IMR-90 (cell line): Measurements from ENCODE around the gene HOOK1. TPM values are rescaled to one million over a fixed set of nuclear protein-coding genes. Genes with fewer than 3 reads are reported as not detected.

Source experiments
- ATAC-seq: fragments of 200-7000 bp; cut with Tn5 transposase; 2 replicates; pipeline ENCODE4 v1.9.1; 2020; ENCODE audit warnings: low read depth, mild to moderate bottlenecking, moderate library complexity
- BruUV-seq: library from RNA; stranded (reverse); fragments of 400-500 nt; replicated peaks from 2 replicates; lab custom pipeline; 2021; lab: Mats Ljungman, UMichigan
- CTCF ChIA-PET: fragments of 300-600 bp; formaldehyde crosslinking; extraction: SDS; loops from one replicate; lab custom pipeline; 2021; ENCODE audit warnings: antibody characterized with exemption; lab: Yijun Ruan, JAX
- POLR2A ChIA-PET: fragments of 300-600 bp; sonication (Branson Sonifier 250); formaldehyde crosslinking; loops from one replicate; lab custom pipeline; 2022; ENCODE audit warnings: antibody characterized with exemption; ENCODE audit not compliant: unreplicated experiment; lab: Charles Lee
- DNase-seq: peaks from one replicate; pipeline ENCODE4 v3.0.0; 2013
- H2AFZ ChIP-seq: replicated peaks from 2 replicates; pipeline ENCODE3; 2013; ENCODE audit warnings: low read length, mild to moderate bottlenecking; ENCODE audit not compliant: poor library complexity
- H2AK5ac ChIP-seq: 2 replicates; pipeline ENCODE4 v1.6.1; 2013; ENCODE audit warnings: low read depth, low read length, inconsistent platforms
- H2AK9ac ChIP-seq: replicated peaks from 2 replicates; pipeline ENCODE3; 2013; ENCODE audit warnings: mild to moderate bottlenecking, low read depth, low read length, moderate library complexity; ENCODE audit not compliant: poor library complexity
- H2BK120ac ChIP-seq: 2 replicates; pipeline ENCODE4 v1.6.1; 2013; ENCODE audit warnings: low read depth, low read length, inconsistent platforms
- H2BK15ac ChIP-seq: 3 replicates; pipeline ENCODE4 v1.6.1; 2013; ENCODE audit warnings: low read depth, low read length, inconsistent platforms
- H2BK20ac ChIP-seq: 2 replicates; pipeline ENCODE4 v1.6.1; 2013; ENCODE audit warnings: low read depth, mild to moderate bottlenecking, inconsistent platforms, low read length, moderate library complexity
- H2BK5ac ChIP-seq: 2 replicates; pipeline ENCODE4 v1.6.1; 2013; ENCODE audit warnings: mild to moderate bottlenecking, low read depth, low read length, inconsistent platforms; ENCODE audit not compliant: poor library complexity, severe bottlenecking
- H3K14ac ChIP-seq: replicated peaks from 2 replicates; pipeline ENCODE4 v1.6.1; 2013; ENCODE audit warnings: low read depth, low read length, inconsistent platforms
- H3K18ac ChIP-seq: 2 replicates; pipeline ENCODE4 v1.6.1; 2013; ENCODE audit warnings: low read depth, low read length, control low read depth
- H3K23ac ChIP-seq: 2 replicates; pipeline ENCODE4 v1.6.1; 2013; ENCODE audit warnings: low read depth, low read length, inconsistent platforms
- H3K27ac ChIP-seq: 2 replicates; pipeline ENCODE4 v1.5.1; 2013; ENCODE audit warnings: mild to moderate bottlenecking, control low read depth, low read length; ENCODE audit not compliant: insufficient read depth
- H3K27me3 ChIP-seq: 2 replicates; pipeline ENCODE4 v1.6.1; 2013; ENCODE audit warnings: low read length; ENCODE audit not compliant: control insufficient read depth, insufficient read depth
- H3K36me3 ChIP-seq: 2 replicates; pipeline ENCODE4 v1.6.1; 2013; ENCODE audit warnings: low read length, mixed read lengths; ENCODE audit not compliant: control insufficient read depth, insufficient read depth
- H3K4ac ChIP-seq: 2 replicates; pipeline ENCODE4 v1.6.1; 2013; ENCODE audit warnings: low read depth, low read length, inconsistent platforms
- H3K4me1 ChIP-seq: 2 replicates; pipeline ENCODE4 v1.6.1; 2013; ENCODE audit warnings: low read length, mixed read lengths; ENCODE audit not compliant: control insufficient read depth, insufficient read depth
- H3K4me2 ChIP-seq: 2 replicates; pipeline ENCODE4 v1.6.1; 2013; ENCODE audit warnings: low read depth, mild to moderate bottlenecking, control low read depth, low read length, moderate library complexity
- H3K4me3 ChIP-seq: 2 replicates; pipeline ENCODE4 v1.5.1; 2013; ENCODE audit warnings: low read depth, mild to moderate bottlenecking, control low read depth, low read length, moderate library complexity; ENCODE audit not compliant: insufficient read depth
- H3K56ac ChIP-seq: 2 replicates; pipeline ENCODE4 v1.6.1; 2013; ENCODE audit warnings: low read length, inconsistent platforms; ENCODE audit not compliant: insufficient read depth; ENCODE audit errors: extremely low read depth
- H3K79me1 ChIP-seq, 2 experiments: 2 replicates each; pipeline ENCODE4 v1.6.1; 2013; ENCODE audit warnings: low read length in 2 of 2, inconsistent platforms in 1 of 2, low read depth in 1 of 2
- H3K9ac ChIP-seq: 2 replicates; pipeline ENCODE4 v1.6.1; 2013; ENCODE audit warnings: low read depth, low read length, control low read depth
- H3K9me1 ChIP-seq: 2 replicates; pipeline ENCODE4 v1.6.1; 2013; ENCODE audit warnings: low read length, inconsistent platforms; ENCODE audit not compliant: insufficient read depth
- H3K9me3 ChIP-seq: 2 replicates; pipeline ENCODE4 v1.6.1; 2013; ENCODE audit warnings: low read length; ENCODE audit not compliant: control insufficient read depth, insufficient read depth
- H4K20me1 ChIP-seq: 2 replicates; pipeline ENCODE4 v1.6.1; 2013; ENCODE audit warnings: low read length, inconsistent platforms; ENCODE audit not compliant: insufficient read depth
- H4K5ac ChIP-seq: 2 replicates; pipeline ENCODE4 v1.6.1; 2013; ENCODE audit warnings: mild to moderate bottlenecking, low read depth, low read length, control low read depth
- H4K8ac ChIP-seq, 2 experiments: 2 replicates each; pipeline ENCODE4 v1.6.1; 2013; ENCODE audit warnings: low read depth in 2 of 2, low read length in 2 of 2, control low read depth in 1 of 2, inconsistent platforms in 1 of 2
- H4K91ac ChIP-seq: 2 replicates; pipeline ENCODE4 v1.6.1; 2013; ENCODE audit warnings: low read depth, low read length, inconsistent platforms; ENCODE audit not compliant: insufficient read depth
- BHLHE40 ChIP-seq: fragments of 150-350 bp; IDR thresholded peaks from 2 replicates; pipeline ENCODE4 v1.6.1; 2016; ENCODE audit warnings: mild to moderate bottlenecking, low read depth, low read length
- CEBPB ChIP-seq: IDR thresholded peaks from 2 replicates; pipeline ENCODE4 v1.6.1; 2012; ENCODE audit warnings: low read depth, low read length, improper control_type of control experiment
- CHD1 ChIP-seq: IDR thresholded peaks from 2 replicates; pipeline ENCODE4 v1.6.1; 2012; ENCODE audit warnings: low read depth, low read length, improper control_type of control experiment
- FOS ChIP-seq: fragments of 150-350 bp; IDR thresholded peaks from 2 replicates; pipeline ENCODE4 v1.6.1; 2016; ENCODE audit warnings: low read depth, low read length
- MAFK ChIP-seq: IDR thresholded peaks from 2 replicates; pipeline ENCODE4 v1.6.1; 2012; ENCODE audit warnings: low read depth, low read length, improper control_type of control experiment
- MAZ ChIP-seq: IDR thresholded peaks from 2 replicates; pipeline ENCODE4 v1.6.1; 2012; ENCODE audit warnings: low read depth, mild to moderate bottlenecking, low read length, improper control_type of control experiment, moderate library complexity, borderline replicate concordance
- MXI1 ChIP-seq: IDR thresholded peaks from 2 replicates; pipeline ENCODE4 v1.6.1; 2012; ENCODE audit warnings: low read depth, mild to moderate bottlenecking, low read length, moderate library complexity, borderline replicate concordance
- NFE2L2 ChIP-seq: fragments of 150-350 bp; IDR thresholded peaks from 2 replicates; pipeline ENCODE4 v1.6.1; 2016; ENCODE audit warnings: low read depth, mild to moderate bottlenecking, low read length
- POLR2A ChIP-seq: IDR thresholded peaks from 2 replicates; pipeline ENCODE4 v1.6.1; 2012; ENCODE audit warnings: mild to moderate bottlenecking, low read depth, low read length
- RAD21 ChIP-seq: IDR thresholded peaks from 2 replicates; pipeline ENCODE4 v1.6.1; 2012; ENCODE audit warnings: low read length, improper control_type of control experiment
- RCOR1 ChIP-seq: IDR thresholded peaks from 2 replicates; pipeline ENCODE4 v1.6.1; 2012; ENCODE audit warnings: mild to moderate bottlenecking, low read length, improper control_type of control experiment; ENCODE audit not compliant: insufficient replicate concordance
- RFX5 ChIP-seq: IDR thresholded peaks from 2 replicates; pipeline ENCODE4 v1.8.0; 2012; ENCODE audit warnings: low read depth, mild to moderate bottlenecking, low read length, moderate library complexity
- SMC3 ChIP-seq: fragments of 150-350 bp; IDR thresholded peaks from 2 replicates; pipeline ENCODE4 v1.6.1; 2016; ENCODE audit warnings: low read depth, mild to moderate bottlenecking, antibody characterized with exemption, low read length, moderate library complexity
- WGBS, 2 experiments: methylation state at CpG; one replicate each; pipeline versions ENCODE4 v1.1.5 to v1.1.7; 2013; ENCODE audit warnings: missing lambda C conversion rate in 2 of 2; ENCODE audit not compliant: insufficient read length in 1 of 2; ENCODE audit errors: extremely low coverage in 2 of 2; 5-methylcytosine and 5-hydroxymethylcytosine counted together
- dilution Hi-C: fragments of 300-500 bp; cut with HindIII; formaldehyde crosslinking; loops from one replicate; pipeline ENCODE4 v1.14.3; 2018; ENCODE audit warnings: low sequenced_read_pairs; ENCODE audit not compliant: unreplicated experiment
- in situ Hi-C: fragments of 300-500 bp; cut with MboI; formaldehyde crosslinking; loops from 3 replicates; pipeline ENCODE4 v1.14.3; 2019; ENCODE audit warnings: low sequenced_read_pairs, inconsistent platforms, mixed read lengths
- intact Hi-C: fragments of 100-400 bp; cut with micrococcal nuclease; formaldehyde crosslinking; loops from 2 replicates; pipeline ENCODE4 v1.10.0; 2022
- polyA plus RNA-seq, 3 experiments: library from polyadenylated mRNA; depleted of rRNA; stranded (reverse); fragments of >200 nt; gene quantifications; 2 replicates each; pipeline ENCODE4 v1.2.3, GENCODE V29; 2012; ENCODE audit warnings: low replicate concordance in 1 of 3
- total RNA-seq: library from RNA; depleted of rRNA; stranded (reverse); fragments of >200 nt; gene quantifications from 2 replicates; pipeline ENCODE4 v1.2.3, GENCODE V29; 2012
- TF ChIP-seq, protein P1 (sequence below): fragments of 150-350 bp; IDR thresholded peaks from 2 replicates; pipeline ENCODE4 v1.6.1; 2016; ENCODE audit warnings: low read depth, mild to moderate bottlenecking, low read length, moderate library complexity, borderline replicate concordance
- TF ChIP-seq, protein P2 (sequence below): fragments of 150-350 bp; IDR thresholded peaks from 2 replicates; pipeline ENCODE4 v1.6.1; 2017; ENCODE audit warnings: mild to moderate bottlenecking, antibody characterized with exemption, low read length, low read depth
- TF ChIP-seq, protein P3 (sequence below): conservative IDR thresholded peaks from 2 replicates; pipeline ENCODE4 v1.5.1; 2012; ENCODE audit warnings: mild to moderate bottlenecking, low read depth, low read length, improper control_type of control experiment

Gene HOOK1
- total and polyA plus RNA-seq, 2 of the 4 experiments (the other 2 are of a cell fraction): not detected

DNA sequence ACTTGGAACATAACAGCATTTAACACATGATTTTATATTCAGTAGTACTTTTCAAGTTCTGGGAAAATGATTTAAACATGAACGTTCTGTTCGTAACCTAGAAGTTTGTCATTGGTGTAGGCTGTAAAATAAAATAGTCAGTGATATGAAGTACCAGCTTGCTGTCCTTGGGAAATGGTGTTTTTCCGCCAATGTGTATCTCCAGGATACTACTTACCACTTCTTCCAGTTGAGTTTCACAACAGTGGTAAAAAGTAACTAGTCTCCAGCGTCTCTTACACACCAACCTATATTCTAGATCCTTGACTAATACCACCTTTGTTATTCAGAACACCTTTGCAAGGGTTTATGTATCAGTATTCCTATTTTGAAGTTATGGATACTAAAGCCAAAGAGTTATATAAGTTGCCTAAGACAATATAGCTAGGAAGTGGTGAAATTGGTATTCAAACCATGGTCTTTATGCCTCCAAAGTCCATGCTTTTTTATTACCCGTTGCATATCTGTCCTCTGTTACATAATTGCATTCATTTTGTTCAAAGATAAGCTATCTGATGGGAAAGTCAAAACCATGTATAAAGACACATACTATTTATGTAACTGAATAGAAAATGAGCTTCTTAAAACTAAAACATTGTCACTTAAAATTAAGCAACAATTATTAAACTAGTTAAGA, 43.1 kb downstream of the HOOK1 start:
- no peak overlapping the region for H2BK15ac ChIP-seq
- H3K14ac ChIP-seq: no peak overlapping the region
- no peaks in the 10 kb centered on the region for H3K9me1 ChIP-seq
- dilution Hi-C loops (no loop called here), in situ Hi-C loops (no loop called here), intact Hi-C loops (no loop called here)
- DNase-seq: no peak
- H2BK5ac ChIP-seq: no peak overlapping the region
- H2AK9ac ChIP-seq: no peak overlapping the region
- H3K79me1 ChIP-seq: no peaks in the 10 kb centered on the region
- no peak overlapping the region for H2BK20ac ChIP-seq
- H3K4ac ChIP-seq: no peak overlapping the region
- H3K4me2 ChIP-seq: no peak overlapping the region
- no peaks in the 10 kb centered on the region for H4K20me1 ChIP-seq
- no peak overlapping the region for H4K5ac ChIP-seq
- no peaks in the 10 kb centered on the region for H3K27me3 ChIP-seq
- H3K56ac ChIP-seq: no peak overlapping the region
- H3K36me3 ChIP-seq: no peaks in the 10 kb centered on the region
- no peak for ATAC-seq
- no peak overlapping the region for H3K27ac ChIP-seq
- H2AK5ac ChIP-seq: no peak overlapping the region
- no CpG with 5 or more reads among the region's 5 CpGs for WGBS, 2 experiments
- H3K18ac ChIP-seq: no peak overlapping the region
- BruUV-seq: no TSS peak
- no peak overlapping the region for H4K8ac ChIP-seq
- no peak overlapping the region for H3K23ac ChIP-seq
- TF ChIP-seq, protein P1, sequence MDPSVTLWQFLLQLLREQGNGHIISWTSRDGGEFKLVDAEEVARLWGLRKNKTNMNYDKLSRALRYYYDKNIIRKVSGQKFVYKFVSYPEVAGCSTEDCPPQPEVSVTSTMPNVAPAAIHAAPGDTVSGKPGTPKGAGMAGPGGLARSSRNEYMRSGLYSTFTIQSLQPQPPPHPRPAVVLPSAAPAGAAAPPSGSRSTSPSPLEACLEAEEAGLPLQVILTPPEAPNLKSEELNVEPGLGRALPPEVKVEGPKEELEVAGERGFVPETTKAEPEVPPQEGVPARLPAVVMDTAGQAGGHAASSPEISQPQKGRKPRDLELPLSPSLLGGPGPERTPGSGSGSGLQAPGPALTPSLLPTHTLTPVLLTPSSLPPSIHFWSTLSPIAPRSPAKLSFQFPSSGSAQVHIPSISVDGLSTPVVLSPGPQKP: no peak
- no peak for TF ChIP-seq CEBPB
- no peak for TF ChIP-seq CHD1
- TF ChIP-seq POLR2A: no peak
- TF ChIP-seq RFX5: no peak
- no peak for TF ChIP-seq RAD21
- no peak for TF ChIP-seq NFE2L2
- no peak for TF ChIP-seq MXI1
- no peak for TF ChIP-seq BHLHE40
- TF ChIP-seq, protein P2, sequence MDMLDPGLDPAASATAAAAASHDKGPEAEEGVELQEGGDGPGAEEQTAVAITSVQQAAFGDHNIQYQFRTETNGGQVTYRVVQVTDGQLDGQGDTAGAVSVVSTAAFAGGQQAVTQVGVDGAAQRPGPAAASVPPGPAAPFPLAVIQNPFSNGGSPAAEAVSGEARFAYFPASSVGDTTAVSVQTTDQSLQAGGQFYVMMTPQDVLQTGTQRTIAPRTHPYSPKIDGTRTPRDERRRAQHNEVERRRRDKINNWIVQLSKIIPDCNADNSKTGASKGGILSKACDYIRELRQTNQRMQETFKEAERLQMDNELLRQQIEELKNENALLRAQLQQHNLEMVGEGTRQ: no peak
- no peak for TF ChIP-seq FOS
- no peak for TF ChIP-seq RCOR1
- TF ChIP-seq SMC3: no peak
- TF ChIP-seq, protein P3, sequence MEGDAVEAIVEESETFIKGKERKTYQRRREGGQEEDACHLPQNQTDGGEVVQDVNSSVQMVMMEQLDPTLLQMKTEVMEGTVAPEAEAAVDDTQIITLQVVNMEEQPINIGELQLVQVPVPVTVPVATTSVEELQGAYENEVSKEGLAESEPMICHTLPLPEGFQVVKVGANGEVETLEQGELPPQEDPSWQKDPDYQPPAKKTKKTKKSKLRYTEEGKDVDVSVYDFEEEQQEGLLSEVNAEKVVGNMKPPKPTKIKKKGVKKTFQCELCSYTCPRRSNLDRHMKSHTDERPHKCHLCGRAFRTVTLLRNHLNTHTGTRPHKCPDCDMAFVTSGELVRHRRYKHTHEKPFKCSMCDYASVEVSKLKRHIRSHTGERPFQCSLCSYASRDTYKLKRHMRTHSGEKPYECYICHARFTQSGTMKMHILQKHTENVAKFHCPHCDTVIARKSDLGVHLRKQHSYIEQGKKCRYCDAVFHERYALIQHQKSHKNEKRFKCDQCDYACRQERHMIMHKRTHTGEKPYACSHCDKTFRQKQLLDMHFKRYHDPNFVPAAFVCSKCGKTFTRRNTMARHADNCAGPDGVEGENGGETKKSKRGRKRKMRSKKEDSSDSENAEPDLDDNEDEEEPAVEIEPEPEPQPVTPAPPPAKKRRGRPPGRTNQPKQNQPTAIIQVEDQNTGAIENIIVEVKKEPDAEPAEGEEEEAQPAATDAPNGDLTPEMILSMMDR: no peak
- no peak for TF ChIP-seq MAFK
- TF ChIP-seq MAZ: no peak
- no peak overlapping the region for H2AFZ ChIP-seq
- no peaks in the 10 kb centered on the region for H3K4me1 ChIP-seq
- H2BK120ac ChIP-seq: no peak overlapping the region
- no peak overlapping the region for H4K91ac ChIP-seq
- no peak overlapping the region for H3K9ac ChIP-seq
- H3K4me3 ChIP-seq: no peak overlapping the region
- no peaks in the 10 kb centered on the region for H3K9me3 ChIP-seq
- POLR2A ChIA-PET: interaction anchor here (0.5 kb wide), 1 partner anchor 16 kb away, joined by 3 read pairs; no protein-coding TSS in a partner anchor
- CTCF ChIA-PET: no interaction called here
